CD4-positive, alpha-beta T cell treated with Interleukin-4 for 1 hour (primary cell): ENCODE measurements around the gene MAGEA12.
"Not testable (repeated sequence)": the region's sequence is repeated elsewhere in the genome, so short reads cannot be mapped to it uniquely, and the experiment has no call there.

Experiments used
- DNase-seq, 2 donors: peaks; one replicate each; pipeline ENCODE4 v3.0.0-alpha.2; 2020 to 2022

MAGEA12 gene

DNA sequence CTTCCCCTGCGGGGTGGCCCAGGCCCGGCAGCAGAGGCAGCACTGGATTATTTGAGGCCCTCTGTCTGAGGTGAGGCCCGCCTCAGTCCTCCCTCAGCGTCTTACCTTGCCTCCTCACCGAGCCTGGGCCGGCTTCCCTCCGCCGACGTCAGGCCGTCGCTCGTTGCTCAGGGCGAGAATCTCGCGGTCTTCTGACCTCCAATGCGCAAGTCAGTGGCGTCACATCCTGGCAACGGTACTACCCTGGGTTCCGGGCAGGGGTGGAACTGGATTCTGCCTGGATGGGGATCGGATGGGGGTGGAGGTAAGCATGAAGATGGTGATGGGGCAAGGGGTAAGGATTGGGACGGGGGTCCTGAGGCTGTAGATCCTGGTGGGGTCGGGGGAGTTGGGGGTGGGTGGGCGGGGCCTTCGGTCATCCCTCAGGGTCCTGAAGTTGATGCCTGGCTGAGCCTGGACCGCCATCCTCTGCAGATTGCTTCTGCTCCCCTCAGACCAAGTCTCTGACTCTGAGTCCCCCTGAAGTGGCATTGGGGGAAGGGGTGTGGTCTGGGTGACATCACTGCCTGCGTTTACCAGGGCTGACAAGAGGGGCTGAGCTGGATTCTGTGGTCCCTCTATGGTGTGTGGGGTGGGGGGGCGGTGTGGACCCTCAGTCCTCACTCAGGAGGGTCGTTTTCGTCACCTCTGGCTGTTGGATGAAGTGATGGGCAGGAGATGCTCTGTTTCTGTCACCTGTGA is 36.2 kb downstream of the MAGEA12 start, which contains the start of gene MAGEA6:
MAGEA6 (minus strand) TSS at position 141 of the 741 bp plus-strand sequence. CDS start 2,039 bp downstream, outside the sequence.
- DNase-seq, result not testable (repeated sequence)

DNA sequence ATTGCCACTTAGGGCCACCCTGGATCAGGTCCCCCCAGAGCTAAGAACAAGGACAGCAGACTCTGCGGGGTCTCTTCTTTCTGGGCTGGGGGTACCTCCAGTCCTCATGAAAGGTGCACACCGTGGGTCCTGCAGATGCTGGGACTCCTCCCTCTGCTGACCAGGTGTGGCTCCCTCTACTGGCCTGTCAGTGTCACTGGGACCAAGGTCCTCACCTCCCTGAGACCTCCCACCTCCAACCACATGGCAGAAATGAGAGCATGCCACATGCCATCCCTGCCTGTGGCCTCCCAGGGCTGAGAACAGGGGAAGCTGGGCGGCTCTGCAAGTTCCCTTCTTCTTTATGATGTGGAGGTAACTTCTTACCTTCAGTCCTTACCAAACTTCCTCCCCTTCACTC is 53.5 kb downstream of the MAGEA12 start:
- DNase-seq, result not testable (repeated sequence)
